HG02973 (cell line): ENCODE data around the gene AIP.

Source experiments
- ATAC-seq: cut with Tn5 transposase; IDR thresholded peaks from one replicate; pipeline ENCODE4 v1.9.1; 2021; ENCODE audit warnings: moderate library complexity; ENCODE audit not compliant: unreplicated experiment

AIP gene

DNA sequence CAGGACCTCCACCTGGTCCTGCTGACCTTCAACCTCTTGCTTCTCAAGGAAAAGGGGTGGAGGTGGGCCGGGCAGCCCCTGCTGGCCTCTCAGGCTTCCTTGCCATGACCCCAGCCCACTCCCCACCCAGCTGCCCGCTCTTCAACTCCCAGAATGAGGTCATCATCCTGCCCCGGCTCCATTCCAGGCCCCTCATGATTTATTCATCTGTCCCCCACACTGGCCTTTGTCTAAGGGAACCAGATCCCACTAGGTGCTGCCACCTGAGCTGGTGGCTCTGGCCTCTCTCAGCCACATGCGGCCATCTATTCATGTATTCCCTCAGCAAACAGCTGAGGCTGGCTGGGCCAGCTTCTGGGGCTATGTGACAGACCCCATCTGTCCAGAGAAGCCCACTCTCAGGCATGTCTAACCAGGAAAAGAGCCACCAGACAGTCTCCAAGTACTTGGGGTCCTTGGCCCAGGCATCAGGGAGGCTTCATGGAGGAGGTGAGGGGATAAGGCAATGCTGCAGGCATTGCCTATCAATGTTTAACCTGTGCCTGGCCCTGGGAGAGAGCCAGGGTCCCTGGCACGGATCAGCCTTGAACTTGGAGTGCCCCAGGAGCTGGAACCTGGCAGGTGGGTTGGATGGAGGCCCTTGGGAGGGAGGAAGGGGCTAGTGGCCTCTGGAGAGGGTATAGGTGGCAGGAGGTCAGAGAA lies 42.6 kb downstream of the AIP start:
- ATAC-seq, result no peak

DNA sequence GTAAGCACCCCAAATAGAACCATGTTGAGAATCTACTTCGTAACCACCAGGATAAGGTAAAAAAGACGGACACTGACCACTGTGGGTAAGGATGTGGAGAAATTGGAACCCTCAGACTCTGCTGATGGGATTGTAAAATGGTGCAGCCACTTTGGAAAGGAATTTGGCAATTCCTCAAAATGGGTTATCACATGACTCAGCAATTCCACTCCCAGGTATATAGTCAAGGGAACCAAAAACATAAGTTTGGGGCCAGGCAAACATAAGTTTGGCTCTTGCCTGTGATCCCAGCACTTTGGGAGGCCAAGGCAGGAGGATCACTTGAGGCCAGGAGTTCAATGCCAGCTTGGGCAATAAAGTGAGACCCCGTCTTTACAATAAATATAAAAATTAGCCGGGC lies 45.5 kb downstream of the AIP start:
- ATAC-seq, result no peak

DNA sequence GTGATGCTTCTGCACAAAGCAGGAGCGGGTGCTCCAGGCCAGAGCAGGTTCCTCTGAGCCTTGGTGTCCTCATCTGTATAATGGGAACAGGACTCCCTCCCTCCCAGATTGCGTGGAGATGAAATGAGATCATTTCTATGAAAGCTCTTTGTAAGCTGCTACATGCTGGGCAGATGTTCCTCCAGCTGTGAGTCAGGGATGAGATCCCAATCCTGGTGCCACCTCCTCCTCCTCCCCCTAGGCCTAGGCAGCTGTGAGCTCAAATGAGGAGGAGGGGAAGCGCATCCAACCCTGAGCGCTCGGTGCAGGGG lies 47.4 kb downstream of the AIP start:
- no peak for ATAC-seq

DNA sequence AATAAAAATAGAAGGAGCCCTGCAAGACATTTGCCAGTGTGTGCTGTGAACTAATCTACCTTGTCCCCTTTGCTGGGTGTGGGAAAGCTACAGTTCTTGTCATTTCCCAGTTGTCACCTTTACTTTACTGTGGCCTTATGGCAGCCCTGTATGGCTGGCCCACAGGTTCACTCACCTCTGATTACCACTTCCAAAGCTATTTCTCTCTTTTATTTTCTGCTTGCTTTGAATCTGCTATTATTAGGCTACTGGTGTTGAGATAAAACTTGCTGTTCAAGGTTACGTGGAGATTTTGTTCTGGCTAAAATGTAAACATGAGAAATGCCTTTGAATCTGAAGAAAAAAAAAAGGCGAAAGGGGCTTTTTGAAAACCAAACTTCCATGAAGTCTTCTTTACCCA lies 50.1 kb downstream of the AIP start:
- no peak for ATAC-seq

DNA sequence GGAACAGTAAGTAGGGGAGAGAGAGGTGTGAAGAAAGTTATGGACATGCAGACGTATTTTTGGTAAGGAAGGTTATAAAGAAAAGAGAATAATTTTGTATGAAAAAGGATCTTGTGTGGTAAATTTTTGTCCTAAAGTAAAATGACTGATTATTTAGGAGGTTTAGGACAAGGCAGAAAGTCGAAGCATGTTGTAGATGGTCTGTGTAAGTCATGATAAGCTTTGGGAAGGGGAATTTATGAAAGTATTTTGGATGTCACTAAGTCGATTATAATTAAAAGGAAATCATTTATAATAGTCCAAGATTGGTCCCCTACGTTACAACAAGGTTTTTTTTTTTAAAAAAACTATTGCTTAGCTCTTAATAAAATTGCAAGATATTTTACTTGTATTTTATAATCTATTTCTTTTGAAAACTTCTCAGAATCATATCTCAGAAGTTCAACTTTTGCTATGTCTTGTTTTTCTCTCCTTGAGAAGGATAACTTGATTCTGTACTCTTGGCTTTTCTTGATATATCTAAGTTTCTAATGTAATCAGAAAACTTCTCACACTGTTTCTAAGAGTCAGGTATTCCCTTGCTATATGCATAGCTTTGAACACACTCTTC lies 51.3 kb downstream of the AIP start:
- no peak for ATAC-seq

DNA sequence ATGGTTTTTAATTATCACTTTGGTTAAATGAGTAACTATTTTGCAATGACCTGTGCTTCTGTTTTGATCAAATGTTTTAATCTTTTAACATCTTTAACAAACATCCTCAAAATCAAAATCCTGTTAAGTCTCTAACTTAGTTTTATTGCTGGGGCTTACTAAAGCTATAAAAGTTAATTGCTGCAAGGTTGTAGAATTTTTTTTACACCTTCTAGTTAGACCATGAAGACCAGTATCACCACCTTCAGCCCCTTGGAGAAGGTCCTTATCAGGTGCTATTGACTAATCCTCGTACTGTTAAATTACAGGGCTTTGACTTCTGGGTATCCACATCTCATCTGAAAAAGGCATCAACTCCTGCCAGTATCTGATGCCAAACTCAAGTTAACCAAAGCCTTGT lies 52.7 kb downstream of the AIP start:
- ATAC-seq, result no peak

DNA sequence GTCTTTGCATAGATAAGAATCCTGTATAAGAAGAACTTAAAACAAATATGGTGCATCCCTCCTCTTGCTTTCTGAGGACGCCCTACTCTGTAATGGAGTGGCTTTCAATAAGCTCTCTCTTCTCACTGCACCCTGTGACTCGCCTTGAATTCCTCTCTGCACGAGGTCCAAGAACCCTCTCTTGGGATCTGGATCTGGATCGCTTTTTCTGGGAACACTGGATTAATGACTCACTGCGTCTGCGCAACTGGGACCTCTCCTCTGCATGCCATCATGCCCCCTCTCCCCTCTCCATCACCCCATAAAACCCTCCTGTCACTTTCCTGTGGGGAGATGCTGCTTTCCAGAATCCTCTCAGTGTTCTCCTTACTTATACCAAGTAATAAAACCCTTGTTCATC lies 55.5 kb downstream of the AIP start:
- no peak for ATAC-seq

DNA sequence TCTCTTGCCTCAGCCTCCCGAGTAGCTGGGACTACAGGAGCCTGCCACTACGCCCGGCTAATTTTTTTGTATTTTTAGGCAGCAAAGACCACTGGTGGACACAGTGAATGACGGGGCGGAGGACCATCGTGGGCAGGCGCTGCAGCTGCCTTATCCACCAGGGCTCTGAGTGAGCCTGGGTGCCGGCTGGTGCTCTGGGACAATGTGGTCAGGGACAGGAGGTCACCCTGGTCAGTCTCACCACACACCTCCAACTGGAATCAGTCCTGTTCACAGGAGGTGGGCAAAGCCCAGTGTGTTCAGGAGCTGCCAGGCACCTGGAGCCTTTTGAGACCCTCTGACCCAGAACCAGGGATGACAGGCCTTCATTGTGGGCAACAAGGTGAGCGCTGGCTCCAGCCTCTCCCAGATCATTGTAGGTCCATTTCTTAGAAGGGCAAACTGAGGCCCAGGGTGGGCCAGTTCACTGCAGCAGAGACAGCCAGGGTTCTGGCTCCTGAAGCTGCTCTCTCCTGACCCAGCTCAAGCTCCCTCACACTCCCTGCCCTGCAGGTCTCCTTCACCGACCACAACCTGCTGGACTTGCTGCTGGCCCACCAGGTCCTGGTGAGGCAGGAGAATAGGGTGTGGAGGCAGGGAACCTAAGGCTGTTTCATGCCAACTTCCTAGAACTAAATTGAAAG lies 56.1 kb downstream of the AIP start:
- ATAC-seq, result no peak

DNA sequence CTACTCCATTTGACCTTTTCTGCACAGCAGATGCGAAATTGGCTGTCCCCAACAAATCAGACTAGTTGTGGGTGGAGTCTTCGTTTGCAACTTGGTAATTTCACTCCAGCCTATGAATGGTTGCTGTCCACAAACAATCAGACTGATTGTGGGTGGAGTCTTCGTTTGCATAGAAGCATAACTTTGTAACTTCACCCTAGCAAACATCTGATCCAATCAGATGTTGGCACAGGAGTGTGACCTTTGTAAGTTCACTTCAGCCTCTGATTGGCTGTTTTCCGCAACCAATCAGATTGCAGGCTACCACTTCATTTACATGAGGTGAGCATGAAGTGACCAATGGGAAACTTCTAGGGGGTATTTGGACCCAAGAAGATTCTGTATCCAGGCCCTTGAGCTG lies 56.7 kb downstream of the AIP start:
- no peak for ATAC-seq
